HepG2 (cell line): Measurements from ENCODE around the gene JAM2. TPM values are rescaled to one million over a fixed set of nuclear protein-coding genes. Genes with fewer than 3 reads are reported as not detected.
A peak's percentile ranks its signal among the peaks of the same experiment; 100 is the strongest.

Experiments used
- ADNP ChIP-seq: sonication (generic); formaldehyde crosslinking; IDR thresholded peaks from 2 replicates; pipeline ENCODE4 v1.4.0; 2020; ENCODE audit warnings: missing genetic modification reagents
- AHDC1 ChIP-seq: sonication (generic); formaldehyde crosslinking; IDR thresholded peaks from 2 replicates; pipeline ENCODE4 v1.5.1; 2020; ENCODE audit warnings: mild to moderate bottlenecking, missing genetic modification reagents, borderline replicate concordance
- ARHGAP35 ChIP-seq: sonication (generic); formaldehyde crosslinking; IDR thresholded peaks from 2 replicates; pipeline ENCODE4 v1.9.0; 2022; ENCODE audit warnings: mild to moderate bottlenecking, inconsistent platforms, moderate library complexity, missing genetic modification reagents, borderline replicate concordance
- CCAR2 ChIP-seq: fragments of 200-400 bp; formaldehyde crosslinking; optimal IDR thresholded peaks from 2 replicates; pipeline ENCODE3; 2018; ENCODE audit warnings: low read depth, mild to moderate bottlenecking, low read length, moderate library complexity
- HBP1 ChIP-seq: IDR thresholded peaks from 2 replicates; pipeline ENCODE4 v1.6.1; 2016; ENCODE audit warnings: low read depth, control low read depth
- LBX2 ChIP-seq: sonication (generic); formaldehyde crosslinking; IDR thresholded peaks from 2 replicates; pipeline ENCODE4 v1.5.0; 2020; ENCODE audit warnings: missing genetic modification reagents, mild to moderate bottlenecking, borderline replicate concordance
- NR3C1 ChIP-seq: sonication (generic); formaldehyde crosslinking; IDR thresholded peaks from 2 replicates; pipeline ENCODE4 v1.4.0; 2020; ENCODE audit warnings: missing genetic modification reagents
- SATB2 ChIP-seq: sonication (generic); formaldehyde crosslinking; IDR thresholded peaks from 2 replicates; pipeline ENCODE4 v1.5.0; 2020; ENCODE audit warnings: missing genetic modification reagents
- SIX1 ChIP-seq: sonication (generic); formaldehyde crosslinking; IDR thresholded peaks from 2 replicates; pipeline ENCODE4 v1.4.0; 2020; ENCODE audit warnings: missing genetic modification reagents, borderline replicate concordance
- YEATS4 ChIP-seq: sonication (generic); formaldehyde crosslinking; IDR thresholded peaks from 2 replicates; pipeline ENCODE4 v1.4.0; 2020; ENCODE audit warnings: missing genetic modification reagents, borderline replicate concordance
- ZMAT3 ChIP-seq: sonication (generic); formaldehyde crosslinking; conservative IDR thresholded peaks from 2 replicates; pipeline ENCODE4 v1.7.0; 2021; ENCODE audit warnings: missing genetic modification reagents
- ZNF362 ChIP-seq: sonication (generic); formaldehyde crosslinking; IDR thresholded peaks from 2 replicates; pipeline ENCODE4 v1.4.0; 2020; ENCODE audit warnings: missing genetic modification reagents, mild to moderate bottlenecking, borderline replicate concordance
- ZNF441 ChIP-seq: sonication (generic); formaldehyde crosslinking; IDR thresholded peaks from 2 replicates; pipeline ENCODE4 v1.7.0; 2021; ENCODE audit warnings: missing genetic modification reagents, borderline replicate concordance
- ZNF549 ChIP-seq: sonication (generic); formaldehyde crosslinking; IDR thresholded peaks from 2 replicates; pipeline ENCODE4 v1.5.0; 2020; ENCODE audit warnings: missing genetic modification reagents
- ZNF597 ChIP-seq: sonication (generic); formaldehyde crosslinking; IDR thresholded peaks from 2 replicates; pipeline ENCODE4 v1.5.0; 2020; ENCODE audit warnings: missing genetic modification reagents
- ZNF781 ChIP-seq: sonication (generic); formaldehyde crosslinking; IDR thresholded peaks from 2 replicates; pipeline ENCODE4 v1.5.1; 2020; ENCODE audit warnings: borderline replicate concordance, mild to moderate bottlenecking, missing genetic modification reagents; ENCODE audit errors: not compliant biosample characterization
- polyA plus RNA-seq, 8 experiments: library from polyadenylated mRNA; depleted of rRNA in 3 of 8; stranded (reverse) in 7 of 8; unstranded in 1 of 8; fragments of >200 nt; fragmentation: Illumina TruSeq in 4 of 8; extraction: Trizol in 4 of 8; gene quantifications; 2 replicates each; pipeline versions ENCODE4 v1.2.1 to v1.2.3, GENCODE V29; 2011 to 2016; ENCODE audit warnings: low read depth in 4 of 8, missing spikeins in 1 of 8, mixed read lengths in 1 of 8; ENCODE audit not compliant: insufficient read depth in 1 of 8
- total RNA-seq, 5 experiments: library from RNA; depleted of rRNA; stranded (reverse); fragments of >200 nt; fragmentation: Illumina TruSeq; extraction: Trizol; gene quantifications; 2 replicates each; pipeline ENCODE4 v1.2.3, GENCODE V29; 2016; ENCODE audit warnings: low read depth in 1 of 5

The JAM2 gene
- total and polyA plus RNA-seq, 2 of the 13 experiments (the other 11 are each of a cell fraction or from before 2014, with no cell fraction given): 0.07 TPM; not detected in 1

- TF ChIP-seq LBX2 (CRISPR knock-in tag) (no peak), ADNP (CRISPR knock-in tag) (peak; percentile 90), SATB2 (CRISPR knock-in tag) (no peak), ARHGAP35 (CRISPR knock-in tag) (peak; percentile 90), YEATS4 (CRISPR knock-in tag) (peak; percentile 98), NR3C1 (CRISPR knock-in tag) (no peak), CCAR2 (no peak), AHDC1 (CRISPR knock-in tag) (no peak), ZNF362 (CRISPR knock-in tag) (peak; percentile 17; the same call in 1 of the 2 replicates), ZNF549 (CRISPR knock-in tag) (no peak), ZMAT3 (CRISPR knock-in tag) (peak; percentile 70; the same call in 1 of the 2 replicates), ZNF441 (CRISPR knock-in tag) (peak; percentile 68; the same call in 1 of the 2 replicates), HBP1 (peak; percentile 99), SIX1 (0 out of 2 replicates have a peak, but pooled peaks have one; percentile 17), ZNF781 (CRISPR knock-in tag) (peak; percentile 84), ZNF597 (no peak)
Measured at GRCh38 chr21:25607151-25608043, 31.7 kb upstream of the JAM2 start, which contains the start of gene MRPL39 (continued).
